ENCODE data around the gene TLE4. TPM values are rescaled to one million over a fixed set of nuclear protein-coding genes. Genes with fewer than 3 reads are reported as not detected.

Gene TLE4
- polyA plus RNA-seq, 1 donor (not counting 4 experiments of a cell fraction or from before 2014, with no cell fraction given): 14.7 TPM

- Histone ChIP-seq H3K9me3 (ENCODE audit: control insufficient read depth, low read depth, low read length) (no peaks in the 10 kb centered on the region), H3K27me3 (ENCODE audit: control insufficient read depth, extremely low read depth, insufficient read depth, low read length) (no peaks in the 10 kb centered on the region), H2AFZ (ENCODE audit: control insufficient read depth, low read length) (no peak overlapping the region), H3K9ac (ENCODE audit: control insufficient read depth, extremely low read depth, insufficient read depth, low read length) (no peak overlapping the region), H3K4me1 (ENCODE audit: control insufficient read depth, extremely low read depth, insufficient read depth, low read length) (no peaks in the 10 kb centered on the region), H3K79me2 (ENCODE audit: control insufficient read depth, insufficient read depth, low read length) (no peaks in the 10 kb centered on the region), H3K4me2 (ENCODE audit: control insufficient read depth, extremely low read depth, insufficient read depth, low read depth, low read length) (no peak overlapping the region), H4K20me1 (ENCODE audit: control insufficient read depth, extremely low read depth, insufficient read depth, low read length) (no peaks in the 10 kb centered on the region), H3K4me3 (ENCODE audit: control insufficient read depth in 2 of 3, extremely low read depth in 1 of 3, insufficient read depth in 2 of 3, low read depth in 1 of 3, low read length in 3 of 3) (no peak overlapping the region), H3K36me3 (ENCODE audit: control insufficient read depth in 2 of 2, extremely low read depth in 1 of 2, insufficient read depth in 2 of 2, low read length in 2 of 2) (no peaks in the 10 kb centered on the region), H3K27ac (ENCODE audit: control insufficient read depth, insufficient read depth, low read length) (no peak overlapping the region), H3K9me1 (ENCODE audit: control insufficient read depth, extremely low read depth, insufficient read depth, low read length) (no peaks in the 10 kb centered on the region)
- DNase-seq (ENCODE audit: low read depth, low spot score): no peak
- dilution Hi-C loops (cut with MboI; ENCODE audit: extremely low pct_ligation_motif_present, low sequenced_read_pairs): loop anchor here (25.0 kb wide), 1 partner anchor 94 kb away; no protein-coding TSS in a partner anchor
- no peak for FAIRE-seq
- TF ChIP-seq EZH2 (IDR thresholded peaks at IDR 0.05; ENCODE audit: low read length) (no peak), CTCF (optimal IDR thresholded peaks at IDR 0.05 in 1 of 3, IDR thresholded peaks at IDR 0.05 in 1 of 3, conservative IDR thresholded peaks at IDR 0.05 in 1 of 3; ENCODE audit: extremely low read depth in 1 of 3, insufficient read depth in 2 of 3, low read length in 3 of 3) (no peak)
Observed at GRCh38 chr9:79693750-79694149, 122.0 kb downstream of the TLE4 start.

GRCh38 chr9:79694208-79694607, 122.4 kb downstream of the TLE4 start:
- FAIRE-seq: no peak
- Histone ChIP-seq H3K4me1 (ENCODE audit: control insufficient read depth, extremely low read depth, insufficient read depth, low read length) (no peaks in the 10 kb centered on the region), H3K36me3 (ENCODE audit: control insufficient read depth in 2 of 2, extremely low read depth in 1 of 2, insufficient read depth in 2 of 2, low read length in 2 of 2) (no peaks in the 10 kb centered on the region), H4K20me1 (ENCODE audit: control insufficient read depth, extremely low read depth, insufficient read depth, low read length) (no peaks in the 10 kb centered on the region), H3K9me1 (ENCODE audit: control insufficient read depth, extremely low read depth, insufficient read depth, low read length) (no peaks in the 10 kb centered on the region), H3K4me2 (ENCODE audit: control insufficient read depth, extremely low read depth, insufficient read depth, low read depth, low read length) (no peak overlapping the region), H3K79me2 (ENCODE audit: control insufficient read depth, insufficient read depth, low read length) (no peaks in the 10 kb centered on the region), H3K9me3 (ENCODE audit: control insufficient read depth, low read depth, low read length) (no peaks in the 10 kb centered on the region), H2AFZ (ENCODE audit: control insufficient read depth, low read length) (no peak overlapping the region), H3K4me3 (ENCODE audit: control insufficient read depth in 2 of 3, extremely low read depth in 1 of 3, insufficient read depth in 2 of 3, low read depth in 1 of 3, low read length in 3 of 3) (no peak overlapping the region), H3K27ac (ENCODE audit: control insufficient read depth, insufficient read depth, low read length) (no peak overlapping the region), H3K27me3 (ENCODE audit: control insufficient read depth, extremely low read depth, insufficient read depth, low read length) (no peaks in the 10 kb centered on the region), H3K9ac (ENCODE audit: control insufficient read depth, extremely low read depth, insufficient read depth, low read length) (no peak overlapping the region)
- dilution Hi-C loops (cut with MboI; ENCODE audit: extremely low pct_ligation_motif_present, low sequenced_read_pairs): loop anchor here (25.0 kb wide), 1 partner anchor 93 kb away; no protein-coding TSS in a partner anchor
- no peak for TF ChIP-seq EZH2 (IDR thresholded peaks at IDR 0.05; ENCODE audit: low read length)
- TF ChIP-seq CTCF (optimal IDR thresholded peaks at IDR 0.05 in 1 of 3, IDR thresholded peaks at IDR 0.05 in 1 of 3, conservative IDR thresholded peaks at IDR 0.05 in 1 of 3; ENCODE audit: extremely low read depth in 1 of 3, insufficient read depth in 2 of 3, low read length in 3 of 3): no peak
- DNase-seq (ENCODE audit: low read depth, low spot score): no peak

Measured in keratinocyte (primary cell).